Stimulated activated naive B cell treated with anti-CD40 and anti-IgM and Interleukin-4, amounts not matched to agents 10 μg/mL and 1 μg/mL and 100 μg/mL, for 72 hours (primary cell): ENCODE measurements around the gene EEPD1.
"Not testable (repeated sequence)": the region's sequence is repeated elsewhere in the genome, so short reads cannot be mapped to it uniquely, and the experiment has no call there.

Source experiments
- ATAC-seq, 2 donors: fragments of 150-1000 bp; cut with Tn5 transposase; replicated peaks; 2 replicates each; pipeline ENCODE4 v1.10.0; 2021; ENCODE audit warnings: moderate library complexity in 1 of 2
- DNase-seq: peaks from one replicate; pipeline ENCODE4 v3.0.0; 2021
- H3K27ac Mint-ChIP-seq: one replicate; pipeline ENCODE4 v1.8.0; 2022; ENCODE audit warnings: mild to moderate bottlenecking, mixed read lengths
- H3K27me3 Mint-ChIP-seq, 2 donors: one replicate each; pipeline ENCODE4 v1.8.0; 2022; ENCODE audit warnings: mixed read lengths in 2 of 2
- H3K36me3 Mint-ChIP-seq, 2 donors: one replicate each; pipeline ENCODE4 v1.8.0; 2022; ENCODE audit warnings: mixed read lengths in 2 of 2, mild to moderate bottlenecking in 1 of 2
- H3K4me1 Mint-ChIP-seq, 2 donors: one replicate each; pipeline ENCODE4 v1.8.0; 2022; ENCODE audit warnings: mixed read lengths in 2 of 2, mild to moderate bottlenecking in 1 of 2
- H3K4me3 Mint-ChIP-seq, 2 donors: one replicate each; pipeline ENCODE4 v1.8.0; 2022; ENCODE audit warnings: mild to moderate bottlenecking in 2 of 2, mixed read lengths in 2 of 2, moderate library complexity in 1 of 2
- H3K9me3 Mint-ChIP-seq, 2 donors: one replicate each; pipeline ENCODE4 v1.8.0; 2022; ENCODE audit warnings: mixed read lengths in 2 of 2, mild to moderate bottlenecking in 1 of 2

Gene EEPD1

GRCh38 chr7:36138209-36138608 lies 14.8 kb upstream of the EEPD1 start:
- no peak for DNase-seq
- Mint-ChIP-seq H3K4me1 (no peaks in the 10 kb centered on the region), H3K36me3 (no peaks in the 10 kb centered on the region), H3K27me3 (peaks cover 15 to 19% of the 10 kb centered on the region in 2 donors), H3K9me3 (peaks cover 0 to 6% of the 10 kb centered on the region in 2 donors), H3K27ac (no peak overlapping the region), H3K4me3 (no peak overlapping the region)
- no peak for ATAC-seq

GRCh38 chr7:36141351-36141750 lies 11.7 kb upstream of the EEPD1 start:
- no peak for ATAC-seq
- Mint-ChIP-seq H3K27me3 (peaks cover 9 to 14% of the 10 kb centered on the region in 2 donors), H3K27ac (no peak overlapping the region), H3K9me3 (peaks cover 0 to 6% of the 10 kb centered on the region in 2 donors), H3K4me3 (no peak overlapping the region), H3K36me3 (no peaks in the 10 kb centered on the region), H3K4me1 (no peaks in the 10 kb centered on the region)
- no peak for DNase-seq

DNA sequence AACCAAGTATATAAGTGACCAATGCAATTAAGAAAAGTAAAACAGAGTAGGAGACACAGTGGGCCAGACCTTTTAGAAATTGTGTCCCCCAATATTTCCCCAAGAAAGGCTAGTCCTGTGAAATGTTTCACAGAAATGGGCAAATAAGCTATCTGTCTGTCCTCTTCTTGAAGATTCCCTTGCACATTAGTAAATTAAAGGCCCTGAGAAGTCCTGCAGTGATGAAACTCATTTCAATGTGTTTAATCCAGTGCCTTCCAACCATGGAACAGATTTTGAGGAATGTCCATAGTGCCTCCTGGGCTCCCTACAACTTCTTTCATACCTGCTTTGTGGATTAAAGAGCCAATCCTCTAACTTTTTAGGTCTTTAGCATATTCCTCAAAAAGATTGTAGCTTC lies 11.2 kb upstream of the EEPD1 start:
- peaks cover 0 to 6% of the 10 kb centered on the region in 2 donors for H3K9me3 Mint-ChIP-seq
- H3K4me1 Mint-ChIP-seq, result no peaks in the 10 kb centered on the region
- H3K27me3 Mint-ChIP-seq, result peaks cover 9 to 14% of the 10 kb centered on the region in 2 donors
- H3K27ac Mint-ChIP-seq, result no peak overlapping the region
- H3K4me3 Mint-ChIP-seq, result no peak overlapping the region
- no peaks in the 10 kb centered on the region for H3K36me3 Mint-ChIP-seq
- ATAC-seq (no peak), DNase-seq (no peak)

GRCh38 chr7:36144189-36144588 lies 8.9 kb upstream of the EEPD1 start:
- DNase-seq (no peak), ATAC-seq (no peak)
- H3K4me3 Mint-ChIP-seq, result no peak overlapping the region
- no peak overlapping the region for H3K27ac Mint-ChIP-seq
- no peaks in the 10 kb centered on the region for H3K4me1 Mint-ChIP-seq
- H3K9me3 Mint-ChIP-seq, result peaks cover 0 to 9% of the 10 kb centered on the region in 2 donors
- H3K36me3 Mint-ChIP-seq, result no peaks in the 10 kb centered on the region
- H3K27me3 Mint-ChIP-seq, result peaks cover 6 to 9% of the 10 kb centered on the region in 2 donors

DNA sequence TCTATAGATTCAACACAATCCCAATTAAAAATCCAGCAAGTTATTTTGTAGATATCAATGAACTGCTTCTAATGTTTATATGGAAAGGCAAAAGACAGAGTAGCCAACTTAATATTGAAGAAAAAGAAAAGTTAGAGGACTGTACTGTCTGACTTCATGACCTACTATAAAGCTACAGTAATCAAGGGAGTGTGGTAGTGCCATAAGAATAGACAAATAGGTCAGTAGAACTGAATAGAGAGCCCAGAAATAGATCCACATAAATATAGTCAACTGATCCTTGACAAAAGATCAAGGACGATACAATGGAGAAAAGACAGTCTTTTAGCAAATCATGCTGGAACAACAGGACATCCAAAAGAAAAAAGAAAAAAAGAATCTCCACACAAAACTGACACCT lies 7.4 kb upstream of the EEPD1 start:
- H3K27me3 Mint-ChIP-seq, result no peaks in the 10 kb centered on the region
- H3K27ac Mint-ChIP-seq, result no peak overlapping the region
- H3K9me3 Mint-ChIP-seq, result peaks cover 0 to 6% of the 10 kb centered on the region in 2 donors
- no peak overlapping the region for H3K4me3 Mint-ChIP-seq
- DNase-seq, result no peak
- no peaks in the 10 kb centered on the region for H3K36me3 Mint-ChIP-seq
- ATAC-seq, result no peak
- H3K4me1 Mint-ChIP-seq, result no peaks in the 10 kb centered on the region

- ATAC-seq (no peak), DNase-seq (no peak)
- Mint-ChIP-seq H3K4me1 (peaks cover 2 to 3% of the 10 kb centered on the region in 2 donors), H3K9me3 (peaks cover 0 to 4% of the 10 kb centered on the region in 2 donors), H3K36me3 (no peaks in the 10 kb centered on the region), H3K27me3 (no peaks in the 10 kb centered on the region), H3K27ac (no peak overlapping the region), H3K4me3 (no peak overlapping the region)
Observed at GRCh38 chr7:36147361-36147760, 5.7 kb upstream of the EEPD1 start.

- H3K4me3 Mint-ChIP-seq, result no peak overlapping the region
- ATAC-seq (no peak), DNase-seq (no peak)
- H3K27ac Mint-ChIP-seq, result no peak overlapping the region
- H3K36me3 Mint-ChIP-seq, result no peaks in the 10 kb centered on the region
- no peaks in the 10 kb centered on the region for H3K27me3 Mint-ChIP-seq
- peaks cover 4 to 7% of the 10 kb centered on the region in 2 donors for H3K4me1 Mint-ChIP-seq
- peaks cover 0 to 4% of the 10 kb centered on the region in 2 donors for H3K9me3 Mint-ChIP-seq
Observed at GRCh38 chr7:36148422-36149065, 4.5 kb upstream of the EEPD1 start.

GRCh38 chr7:36149240-36149639 lies 3.8 kb upstream of the EEPD1 start:
- not testable (repeated sequence) for ATAC-seq, H3K27ac Mint-ChIP-seq

DNA sequence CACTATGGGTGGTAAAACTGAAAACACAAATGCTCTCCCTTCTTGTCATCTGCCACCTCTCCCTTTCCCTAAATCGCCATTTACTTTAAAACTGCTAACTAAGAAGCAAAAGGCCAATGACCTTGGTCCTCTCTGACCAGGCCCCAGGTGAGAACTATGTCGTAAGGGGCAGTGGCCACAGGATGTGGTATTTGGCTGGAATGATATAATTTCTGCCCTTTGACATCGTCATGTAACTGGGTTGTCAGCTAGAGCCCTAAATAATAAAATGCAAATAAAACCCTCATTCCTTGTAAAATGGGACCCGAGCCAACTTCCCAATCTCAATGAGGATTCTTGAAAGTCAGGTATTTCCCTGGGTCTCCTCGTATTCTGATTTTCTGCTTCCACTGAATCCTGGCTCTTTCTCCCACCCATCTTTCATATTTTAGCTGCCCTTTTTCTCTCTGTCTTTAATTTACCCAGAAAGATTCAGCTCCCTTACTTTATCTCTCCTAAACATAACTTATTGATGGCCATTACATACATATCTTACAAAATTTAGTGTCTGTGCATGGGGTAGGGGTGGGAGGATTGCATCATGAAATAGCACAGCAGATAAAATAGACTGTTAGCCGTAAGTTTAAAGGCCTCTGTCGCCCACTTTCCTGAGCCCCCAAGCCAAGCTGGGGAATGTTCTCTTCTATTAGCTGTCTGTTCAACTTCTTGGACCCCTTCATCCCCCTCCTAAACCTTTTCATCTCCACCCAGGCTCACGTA lies 3.2 kb upstream of the EEPD1 start:
- Mint-ChIP-seq H3K4me1 (peaks cover 7 to 16% of the 10 kb centered on the region in 2 donors), H3K27ac (no peak overlapping the region), H3K4me3 (no peak overlapping the region), H3K36me3 (no peaks in the 10 kb centered on the region), H3K27me3 (peaks cover 6 to 7% of the 10 kb centered on the region in 2 donors), H3K9me3 (peaks cover 0 to 4% of the 10 kb centered on the region in 2 donors)
- no peak for DNase-seq
- no peak for ATAC-seq

More at GRCh38 chr7:36149240-36149639, 3.8 kb upstream of the EEPD1 start:
- H3K4me3 Mint-ChIP-seq, H3K27me3 Mint-ChIP-seq, H3K9me3 Mint-ChIP-seq, DNase-seq, H3K36me3 Mint-ChIP-seq: not testable (repeated sequence)
- H3K4me1 Mint-ChIP-seq, result peaks cover 7 to 14% of the 10 kb centered on the region in 2 donors

DNA sequence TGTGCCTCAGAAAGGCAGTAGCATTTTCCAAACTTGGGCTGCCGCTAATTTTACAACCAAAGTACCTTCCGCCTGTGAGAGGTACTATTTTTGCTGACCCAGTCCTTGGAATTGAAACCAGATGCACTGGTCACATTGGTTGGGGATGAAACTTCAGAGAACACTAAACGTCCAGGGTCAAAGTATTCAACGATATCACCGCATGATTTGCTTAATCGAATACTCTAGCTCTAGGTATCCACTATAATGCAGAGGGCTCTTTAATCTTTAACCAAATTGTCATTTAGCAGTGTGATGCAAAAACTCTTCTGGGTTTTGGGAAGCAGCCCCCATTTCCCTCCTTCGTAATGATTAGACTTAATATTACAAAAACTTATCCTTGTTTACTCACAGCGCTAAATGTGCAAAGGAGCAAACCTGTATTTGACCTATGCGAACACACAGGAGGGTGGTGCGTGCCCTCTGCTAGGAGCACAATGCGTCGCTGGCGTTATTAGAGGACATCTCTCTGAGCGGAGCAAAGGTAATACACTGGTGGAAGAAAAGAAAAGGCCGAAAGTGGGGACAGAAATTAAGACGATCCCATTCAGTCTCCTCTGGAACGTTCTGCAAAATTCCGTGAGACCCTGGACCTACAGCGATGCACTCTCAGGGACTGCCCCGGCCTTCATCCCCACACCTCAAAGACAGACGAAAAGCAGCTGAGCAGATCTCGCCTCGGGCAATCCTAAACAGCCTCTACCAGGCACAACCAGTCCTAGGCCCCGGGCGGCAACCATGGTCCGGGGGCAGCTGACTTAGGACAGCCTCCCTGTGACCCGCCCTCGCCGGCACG lies 916 bp upstream of the EEPD1 start:
- Mint-ChIP-seq H3K4me3 (peak overlapping the region; percentile 72 to 84), H3K9me3 (peaks cover 0 to 4% of the 10 kb centered on the region in 2 donors), H3K27me3 (peaks cover 7 to 16% of the 10 kb centered on the region in 2 donors), H3K36me3 (no peaks in the 10 kb centered on the region), H3K27ac (peak overlapping the region; percentile 6), H3K4me1 (peaks cover 7 to 16% of the 10 kb centered on the region in 2 donors)
- DNase-seq (no peak), ATAC-seq (no peak)

GRCh38 chr7:36153571-36154097 lies 580 bp downstream of the EEPD1 start:
- H3K4me1 Mint-ChIP-seq, result peaks cover 7 to 16% of the 10 kb centered on the region in 2 donors
- peak; percentile 22 for DNase-seq
- peak overlapping the region; percentile 72 to 84 for H3K4me3 Mint-ChIP-seq
- no peak overlapping the region for H3K27ac Mint-ChIP-seq
- H3K36me3 Mint-ChIP-seq, result no peaks in the 10 kb centered on the region
- peaks cover 7 to 16% of the 10 kb centered on the region in 2 donors for H3K27me3 Mint-ChIP-seq
- peak; percentile 6 to 16 for ATAC-seq
- no peaks in the 10 kb centered on the region for H3K9me3 Mint-ChIP-seq

DNA sequence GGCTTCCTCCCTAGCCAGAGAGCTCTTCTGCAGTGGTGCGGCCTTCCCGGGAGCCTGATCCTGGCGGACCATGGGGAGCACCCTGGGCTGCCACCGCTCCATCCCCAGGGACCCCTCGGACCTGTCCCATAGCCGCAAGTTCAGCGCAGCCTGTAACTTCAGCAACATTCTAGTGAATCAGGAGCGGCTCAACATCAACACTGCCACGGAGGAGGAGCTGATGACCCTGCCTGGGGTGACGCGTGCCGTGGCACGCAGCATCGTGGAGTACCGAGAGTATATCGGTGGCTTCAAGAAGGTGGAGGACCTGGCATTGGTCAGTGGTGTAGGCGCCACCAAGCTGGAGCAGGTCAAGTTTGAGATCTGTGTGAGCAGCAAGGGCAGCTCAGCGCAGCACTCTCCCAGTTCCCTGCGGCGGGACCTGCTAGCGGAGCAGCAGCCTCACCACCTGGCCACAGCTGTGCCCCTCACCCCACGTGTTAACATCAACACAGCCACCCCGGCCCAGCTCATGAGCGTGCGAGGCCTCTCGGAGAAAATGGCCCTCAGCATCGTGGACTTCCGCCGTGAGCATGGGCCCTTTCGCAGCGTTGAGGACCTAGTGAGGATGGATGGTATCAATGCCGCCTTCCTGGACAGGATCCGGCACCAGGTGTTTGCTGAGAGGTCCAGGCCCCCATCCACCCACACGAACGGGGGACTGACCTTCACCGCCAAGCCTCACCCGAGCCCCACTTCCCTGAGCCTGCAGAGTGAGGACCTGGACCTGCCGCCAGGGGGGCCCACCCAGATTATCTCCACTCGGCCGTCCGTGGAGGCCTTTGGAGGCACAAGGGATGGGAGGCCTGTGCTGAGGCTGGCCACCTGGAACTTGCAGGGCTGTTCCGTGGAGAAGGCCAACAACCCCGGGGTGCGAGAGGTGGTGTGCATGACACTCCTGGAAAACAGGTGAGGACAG lies 1.5 kb downstream of the EEPD1 start:
- ATAC-seq, result no peak
- Mint-ChIP-seq H3K27me3 (peaks cover 7 to 16% of the 10 kb centered on the region in 2 donors), H3K9me3 (no peaks in the 10 kb centered on the region), H3K4me1 (peaks cover 7 to 16% of the 10 kb centered on the region in 2 donors), H3K27ac (peak overlapping the region; percentile 42), H3K36me3 (no peaks in the 10 kb centered on the region), H3K4me3 (peak overlapping the region; percentile 72 to 84)
- DNase-seq, result no peak

DNA sequence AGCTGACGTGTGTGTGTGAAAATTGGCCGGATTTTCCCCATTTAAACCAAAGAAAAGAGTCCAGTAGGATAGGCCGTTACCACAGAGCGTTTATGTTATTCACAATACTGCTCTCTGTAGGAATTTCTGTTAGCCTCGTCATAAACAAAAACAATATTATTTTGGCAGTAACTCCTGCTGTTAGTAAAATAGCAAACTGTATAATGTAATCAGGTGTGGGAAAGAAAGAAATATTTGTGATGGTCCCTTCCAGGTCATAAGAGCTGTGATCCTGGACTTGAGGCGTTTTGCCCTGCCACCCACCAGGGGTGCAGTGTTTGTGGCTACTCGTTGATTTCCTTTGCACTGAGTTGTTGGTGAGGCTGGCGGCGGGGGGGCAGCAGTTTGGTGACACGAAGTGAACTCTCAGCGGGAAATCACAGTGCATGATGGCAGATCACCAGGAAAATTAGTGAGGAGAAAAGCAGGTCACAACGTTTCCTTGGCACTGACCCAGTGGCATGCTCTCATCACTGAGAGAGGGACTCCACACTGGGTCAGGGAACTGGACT lies 2.8 kb downstream of the EEPD1 start:
- H3K9me3 Mint-ChIP-seq, result no peaks in the 10 kb centered on the region
- H3K27me3 Mint-ChIP-seq, result peaks cover 7 to 16% of the 10 kb centered on the region in 2 donors
- no peak for DNase-seq
- H3K4me1 Mint-ChIP-seq, result peaks cover 7 to 16% of the 10 kb centered on the region in 2 donors
- no peaks in the 10 kb centered on the region for H3K36me3 Mint-ChIP-seq
- no peak overlapping the region for H3K4me3 Mint-ChIP-seq
- H3K27ac Mint-ChIP-seq, result no peak overlapping the region
- ATAC-seq, result no peak
